OCI-LY7 (cell line): Measurements from ENCODE around the gene GIMAP8.

Source experiments
- CTCF ChIP-seq: fragments of 200-600 bp; sonication (generic); conservative IDR thresholded peaks from 2 replicates; pipeline ENCODE4 v1.5.1; 2014; ENCODE audit warnings: mild to moderate bottlenecking, antibody characterized with exemption, low read length, moderate library complexity, mixed read lengths
- EZH2phosphoT487 ChIP-seq: fragments of 200-600 bp; sonication (generic); IDR thresholded peaks from 2 replicates; pipeline ENCODE4 v1.6.1; 2018; ENCODE audit warnings: low read depth, borderline replicate concordance, mild to moderate bottlenecking, mixed run types, antibody characterized with exemption, low read length, moderate library complexity, mixed read lengths

- TF ChIP-seq CTCF (no peak), EZH2phosphoT487 (no peak)
These were observed 7.6 kb upstream of the GIMAP8 start for GRCh38 chr7:150442811-150443210.
